Glomerular endothelial cell (primary cell): ENCODE data around the gene METRN. TPM values are rescaled to one million over a fixed set of nuclear protein-coding genes. Genes with fewer than 3 reads are reported as not detected.
A peak's percentile ranks its signal among the peaks of the same experiment; 100 is the strongest.

Source experiments
- DNase-seq: peaks from one replicate; pipeline ENCODE4 v3.0.0-alpha.2; 2011; ENCODE audit warnings: low read depth, low spot score; ENCODE audit errors: extremely low read depth
- total RNA-seq: library from RNA; depleted of rRNA; stranded (reverse); fragments of >200 nt; gene quantifications from 2 replicates; pipeline ENCODE4 v1.2.3, GENCODE V29; 2015

The METRN gene
- total RNA-seq, 1 donor from 2014 or later = 54.4 TPM

GRCh38 chr16:707062-707538 is 7.8 kb upstream of the METRN start:
- DNase-seq = no peak

- no peak for DNase-seq
These were observed 6.9 kb upstream of the METRN start for GRCh38 chr16:708019-708418.

GRCh38 chr16:708959-709358 is 6.0 kb upstream of the METRN start:
- no peak for DNase-seq

- no peak for DNase-seq
These were observed 5.1 kb upstream of the METRN start for GRCh38 chr16:709566-710499.

- DNase-seq = no peak
These were observed 4.3 kb upstream of the METRN start for GRCh38 chr16:710500-711075.

GRCh38 chr16:711084-711483 is 3.8 kb upstream of the METRN start:
- DNase-seq = no peak

GRCh38 chr16:711548-712320 is 3.2 kb upstream of the METRN start:
- no peak for DNase-seq

GRCh38 chr16:712740-713250 is 2.1 kb upstream of the METRN start:
- DNase-seq = peak; percentile 48

- no peak for DNase-seq
These were observed 839 bp upstream of the METRN start for GRCh38 chr16:714079-714478.

GRCh38 chr16:715477-716199 is 720 bp downstream of the METRN start:
- no peak for DNase-seq

GRCh38 chr16:716200-716568 is 1.3 kb downstream of the METRN start:
- DNase-seq = no peak

- DNase-seq = no peak
These were observed 1.9 kb downstream of the METRN start for GRCh38 chr16:716768-717325.

- no peak for DNase-seq
These were observed 2.7 kb downstream of the METRN start for GRCh38 chr16:717450-718245.

GRCh38 chr16:718389-718788 is 3.5 kb downstream of the METRN start:
- no peak for DNase-seq

- no peak for DNase-seq
These were observed 4.0 kb downstream of the METRN start for GRCh38 chr16:718922-719321.

- DNase-seq = no peak
These were observed 5.0 kb downstream of the METRN start for GRCh38 chr16:719815-720446.

- no peak for DNase-seq
These were observed 5.6 kb downstream of the METRN start for GRCh38 chr16:720447-720989.

- no peak for DNase-seq
These were observed 6.3 kb downstream of the METRN start, which contains the start of gene ANTKMT for GRCh38 chr16:720990-721764. Gene ANTKMT (plus strand): TSS chr16:721146. CDS start chr16:721275, 129 bp downstream.
